Stimulated activated CD4-positive, alpha-beta T cell treated with anti-CD3 and anti-CD28 coated beads, Interleukin-2, amount 100 ng/mL, for 48 hours (primary cell): ENCODE data around the gene CASZ1.

Experiments used
- DNase-seq, 2 donors: peaks; one replicate each; pipeline ENCODE4 v3.0.0-alpha.2; 2020

The CASZ1 gene

DNA sequence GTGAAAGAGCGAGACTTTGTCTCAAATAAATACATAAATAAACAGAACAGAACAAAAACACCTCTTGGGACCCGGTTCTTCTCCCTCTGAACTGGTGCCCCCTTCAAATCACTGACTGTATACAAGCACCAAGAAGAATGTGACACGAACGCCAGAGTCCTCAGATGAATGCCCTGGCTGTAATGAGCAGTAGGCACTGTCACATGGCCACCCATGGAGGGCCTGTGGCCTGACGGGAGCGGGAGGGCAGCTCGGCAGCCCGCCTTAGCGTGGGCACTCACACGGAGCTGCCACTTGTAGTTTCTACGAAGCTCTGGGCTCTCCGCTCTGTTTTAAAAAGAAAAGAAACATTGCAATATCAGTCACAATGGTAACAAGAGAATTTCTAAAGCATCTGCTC, 175.7 kb downstream of the CASZ1 start:
- DNase-seq, result no peak

DNA sequence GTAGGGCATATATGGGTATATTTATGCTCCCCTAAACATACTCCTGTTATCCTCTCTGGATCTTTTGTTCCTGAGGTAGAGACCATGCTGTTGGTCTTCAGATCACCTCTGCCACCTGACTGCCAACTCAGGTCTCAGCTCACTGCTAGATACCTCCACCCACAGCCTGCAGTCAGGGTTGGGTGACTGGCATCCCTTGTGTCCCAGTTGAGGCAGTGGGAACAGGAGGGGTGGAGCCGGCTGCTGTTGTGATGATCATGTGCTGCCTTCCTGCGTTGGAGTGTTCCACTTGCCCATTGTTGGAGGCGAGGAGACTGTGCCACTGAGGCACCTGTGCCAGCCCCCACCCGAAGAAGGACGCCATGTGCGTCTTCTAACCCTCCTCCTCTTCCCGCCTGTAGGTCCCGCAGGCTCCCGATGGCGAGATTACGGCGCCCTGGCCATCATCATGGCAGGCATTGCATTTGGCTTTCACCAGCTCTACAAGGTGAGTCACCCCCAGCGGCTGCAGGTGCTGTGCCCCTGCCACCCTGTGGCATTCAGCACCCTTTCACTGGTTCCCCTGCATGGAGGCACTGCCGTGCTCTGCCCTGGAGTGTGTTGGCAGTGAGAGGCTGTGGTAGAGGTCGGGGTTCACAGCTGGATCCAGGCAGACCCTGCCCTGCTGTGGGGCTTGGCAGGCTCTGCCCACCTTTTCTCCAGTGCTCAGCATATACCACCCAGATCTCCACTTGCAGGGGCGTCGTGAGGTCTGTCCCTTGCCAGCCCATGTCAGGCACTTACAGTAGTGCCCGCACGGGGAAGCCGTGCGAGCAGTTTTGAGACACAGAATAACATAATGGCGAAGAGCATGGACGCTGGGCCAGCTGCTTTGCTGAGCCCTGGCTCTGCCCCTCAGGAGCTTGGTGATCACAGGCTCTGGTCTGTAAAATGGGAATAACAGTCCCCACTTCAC, 178.2 kb downstream of the CASZ1 start:
- DNase-seq, result no peak

DNA sequence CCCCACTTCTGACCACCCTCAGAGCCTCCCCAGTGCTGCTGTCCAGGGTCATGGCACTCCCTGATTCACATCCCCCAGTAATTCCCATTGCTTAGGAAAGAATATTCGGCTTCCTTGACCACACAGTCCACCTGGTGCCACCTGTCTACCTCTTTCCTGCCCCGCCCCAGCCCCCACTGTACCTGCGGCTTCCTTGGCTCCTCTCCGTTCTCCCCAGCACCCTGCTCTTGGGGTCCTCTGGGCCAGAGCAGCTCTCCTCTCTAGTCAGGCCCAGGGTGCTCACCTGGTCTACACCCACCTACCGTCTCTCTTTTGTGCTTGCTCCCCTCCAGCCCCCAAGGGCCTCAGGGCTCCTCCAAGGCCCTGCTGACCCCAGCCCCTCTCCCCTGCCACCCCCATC, 179.1 kb downstream of the CASZ1 start:
- DNase-seq, result no peak

DNA sequence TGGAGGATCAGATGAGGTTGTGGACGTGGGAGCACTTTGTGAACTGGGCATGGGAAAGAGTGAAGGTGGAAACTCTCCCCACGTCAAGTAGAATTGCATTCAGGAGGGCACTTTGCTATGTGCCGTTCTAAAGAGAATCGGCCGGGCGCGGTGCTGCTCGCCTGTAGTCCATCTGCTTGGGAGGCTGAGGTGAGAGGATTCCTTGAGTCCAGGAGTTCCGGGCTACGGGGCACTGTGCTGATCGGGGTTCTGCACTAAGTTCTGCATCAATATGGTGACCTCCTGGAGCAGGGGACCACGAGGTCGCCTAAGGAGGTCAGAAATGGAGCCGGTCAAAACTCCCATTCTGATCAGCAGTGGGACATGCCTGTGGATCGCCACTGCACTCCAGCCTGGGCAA, 179.8 kb downstream of the CASZ1 start:
- DNase-seq, result no peak

DNA sequence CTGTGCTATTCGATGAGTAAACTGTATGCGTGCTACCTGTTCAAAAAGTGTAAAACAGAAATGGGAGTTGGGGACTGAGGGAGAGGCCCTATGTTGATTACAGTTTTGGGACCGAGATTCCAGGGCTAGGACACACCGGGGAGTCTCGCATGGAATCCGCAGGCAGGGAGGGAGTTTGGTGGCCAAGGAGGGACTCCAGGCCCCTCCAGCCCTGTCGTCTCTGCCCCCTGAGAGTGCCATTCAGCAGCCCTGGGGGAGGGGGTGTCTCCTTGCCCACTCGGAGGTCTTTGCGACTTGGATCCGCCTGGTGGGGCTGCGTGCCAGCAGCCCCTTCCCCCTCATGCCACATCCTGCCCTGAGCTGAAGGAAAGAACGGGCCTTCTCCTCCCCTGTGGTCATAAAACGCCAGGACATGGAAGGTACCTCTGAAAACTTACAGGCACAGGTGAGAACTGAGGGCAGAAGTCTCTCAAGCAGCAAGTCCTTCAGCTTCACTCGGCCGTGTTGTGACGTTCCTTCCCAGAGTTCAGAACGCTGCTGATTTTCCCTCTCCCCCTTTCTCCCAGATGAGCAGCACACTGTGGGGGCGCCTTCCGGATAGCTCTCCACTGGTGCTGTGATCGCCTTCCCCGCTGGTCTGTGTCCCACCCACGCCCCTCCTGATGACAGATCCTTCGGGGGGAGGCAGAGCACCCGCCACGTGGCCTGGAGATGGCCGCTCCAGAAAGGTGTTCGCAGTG, 180.3 kb downstream of the CASZ1 start:
- DNase-seq, result no peak

DNA sequence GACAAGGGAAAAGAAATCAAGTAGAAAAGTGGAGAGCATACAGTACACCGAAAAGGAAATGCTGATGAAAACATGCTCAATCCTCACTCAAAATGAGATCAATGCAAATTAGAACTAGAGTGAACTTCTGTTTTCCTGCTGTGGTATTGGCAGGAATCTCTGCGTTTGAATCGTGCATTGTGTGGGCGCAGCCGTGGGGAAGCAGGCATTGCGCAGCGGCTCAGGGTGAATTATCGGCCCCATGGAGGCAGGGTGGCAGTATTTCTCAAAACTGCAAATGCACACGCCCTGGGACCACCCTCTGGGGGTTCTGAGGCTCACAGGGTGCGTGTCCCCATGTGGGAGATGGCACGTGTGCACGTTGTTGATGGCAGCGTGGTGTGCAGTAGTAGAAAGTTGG, 181.1 kb downstream of the CASZ1 start:
- DNase-seq, result no peak

DNA sequence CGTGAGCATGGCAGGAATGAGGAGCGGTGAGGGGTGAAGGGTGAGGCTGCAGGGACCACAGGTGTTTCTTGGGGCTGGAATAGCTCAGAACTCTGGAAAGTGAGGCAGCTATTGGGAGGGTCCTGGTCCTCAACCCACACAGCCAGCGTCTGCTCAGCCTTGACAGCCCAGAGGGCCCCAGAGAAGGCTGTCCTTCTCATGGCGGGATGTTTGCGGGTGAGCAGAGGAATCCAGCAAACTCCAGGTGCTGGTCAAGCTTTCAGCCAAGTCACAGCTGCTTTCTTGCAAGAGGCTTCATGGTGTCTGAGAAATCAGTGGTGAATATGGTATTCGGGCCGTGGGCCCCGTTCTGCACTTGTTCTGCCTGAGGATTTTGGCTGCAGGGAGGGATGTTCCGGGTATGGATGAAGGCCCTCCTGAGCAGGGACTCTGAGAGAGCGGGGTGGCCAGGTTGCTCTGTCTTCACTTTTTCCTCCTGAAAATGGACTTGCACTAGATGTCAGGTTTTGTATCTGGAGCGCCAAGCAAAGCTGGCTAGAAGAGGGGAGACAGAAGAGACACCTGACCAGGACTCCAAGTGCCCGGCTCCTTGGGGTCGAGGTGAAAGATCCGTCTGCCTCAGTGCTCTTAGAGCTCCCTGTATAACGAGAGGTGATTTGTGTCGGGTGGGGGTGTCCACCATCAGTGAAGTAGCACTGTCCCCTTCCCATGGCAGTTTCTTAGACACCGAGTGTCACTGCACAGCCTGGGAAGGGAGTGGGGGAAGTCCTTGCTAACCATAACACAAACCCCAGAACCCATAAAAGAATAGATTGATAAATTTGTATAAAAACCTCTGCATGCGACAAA, 181.8 kb downstream of the CASZ1 start:
- no peak for DNase-seq

DNA sequence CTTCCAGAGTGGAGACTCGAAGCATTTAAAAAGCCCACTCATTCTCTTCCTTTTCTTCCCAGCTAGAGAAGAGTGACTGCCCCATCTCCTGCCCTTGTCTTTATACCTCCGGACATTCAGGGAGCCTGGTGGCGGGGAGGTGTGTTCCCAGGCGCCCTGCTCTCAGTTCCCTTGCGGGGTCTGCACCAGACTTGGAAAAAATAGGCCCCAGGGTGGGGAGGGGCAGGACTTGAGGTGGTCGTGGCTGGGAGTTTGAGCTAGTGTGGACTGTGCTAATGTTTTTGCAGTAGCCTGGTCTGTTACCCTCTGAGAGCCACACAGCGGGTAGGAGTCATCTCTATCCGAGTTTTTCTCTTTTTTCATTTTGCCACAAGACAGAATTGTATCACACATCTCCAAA, 182.6 kb downstream of the CASZ1 start:
- DNase-seq, result no peak

DNA sequence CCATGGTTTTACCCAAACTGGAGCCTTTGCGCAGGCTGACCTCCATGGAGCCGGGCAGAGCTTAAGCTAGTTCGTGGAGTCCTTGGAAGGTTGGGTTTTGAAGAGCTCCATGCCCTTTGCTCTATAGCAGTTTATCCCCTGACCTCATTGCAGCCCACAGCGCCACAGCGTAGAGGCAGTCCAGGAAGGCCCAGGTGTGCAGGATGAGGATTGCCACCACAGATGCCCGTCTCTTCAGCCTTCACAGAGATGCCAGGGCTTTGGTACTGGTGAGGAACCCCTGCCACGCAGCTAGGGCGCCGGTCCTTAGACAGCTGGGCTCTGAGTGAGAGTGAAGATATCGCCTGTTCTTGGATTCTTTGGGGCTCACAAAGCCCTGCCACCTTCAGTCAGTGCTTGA, 183.1 kb downstream of the CASZ1 start:
- no peak for DNase-seq

DNA sequence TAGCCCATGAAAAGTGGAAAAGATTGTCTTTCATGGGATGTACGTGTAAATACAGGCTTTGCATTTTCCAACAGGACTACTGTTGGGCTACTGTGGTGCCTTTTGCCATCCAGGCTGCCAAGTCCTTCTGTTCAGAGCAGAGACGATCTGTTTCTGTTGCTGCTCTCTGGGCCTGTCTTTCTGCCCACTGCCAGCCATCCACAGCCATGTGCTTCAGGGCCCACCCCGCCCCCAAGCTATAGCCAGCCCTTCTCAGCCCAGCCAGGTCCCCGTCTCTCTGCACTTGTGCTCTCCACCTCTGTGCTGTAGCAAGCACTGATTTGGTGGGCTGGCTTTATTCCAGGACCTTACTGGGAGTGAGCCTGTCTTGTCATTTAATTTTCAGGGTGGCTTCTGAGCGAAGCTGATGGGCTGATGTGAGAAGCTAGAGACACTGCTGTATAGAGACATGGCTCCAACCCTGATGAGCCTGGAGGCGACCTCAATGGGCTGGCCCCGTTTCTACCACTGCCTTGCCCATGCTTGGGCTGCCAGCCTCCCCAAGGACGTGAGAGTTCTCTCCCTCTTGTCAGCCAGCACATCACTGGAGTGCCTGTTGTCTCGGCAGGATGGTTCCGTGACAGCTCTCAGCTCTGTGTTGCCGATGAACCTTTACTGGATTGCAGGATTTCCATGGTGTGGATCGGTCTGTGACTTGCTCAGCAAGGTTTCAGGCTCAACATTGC, 183.8 kb downstream of the CASZ1 start:
- DNase-seq, result no peak

DNA sequence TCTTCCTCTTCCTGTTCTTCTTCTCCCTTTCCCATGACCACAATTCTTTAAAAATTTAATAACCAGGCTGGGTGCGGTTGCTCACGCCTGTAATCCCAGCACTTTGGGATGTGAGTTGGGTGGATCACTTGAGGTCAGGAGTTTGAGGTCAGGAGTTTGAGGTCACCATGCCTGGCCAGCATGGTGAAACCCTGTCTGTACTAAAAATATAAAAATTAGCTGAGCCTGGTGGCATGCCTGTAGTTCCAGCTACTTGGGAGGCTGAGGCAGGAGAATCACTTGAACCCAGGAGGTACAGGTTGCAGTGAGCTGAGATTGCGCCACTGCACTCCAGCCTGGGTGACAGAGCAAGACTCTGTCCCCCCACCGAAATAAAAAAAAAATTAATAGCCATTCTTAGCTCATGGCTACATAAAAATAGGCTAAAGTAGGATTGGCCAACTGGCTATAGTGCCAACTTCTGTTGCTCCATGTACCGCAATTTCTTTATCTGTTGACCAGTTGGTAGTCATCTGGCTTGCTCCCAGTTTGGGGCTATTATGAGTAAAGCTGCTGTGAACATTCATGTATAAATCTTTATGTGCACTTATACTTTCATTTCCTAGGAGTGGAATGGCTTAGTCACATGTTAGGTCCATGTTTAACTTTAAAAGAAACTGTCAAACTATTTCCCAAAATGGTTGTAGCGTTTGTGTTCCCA, 185.4 kb downstream of the CASZ1 start:
- DNase-seq, result no peak

DNA sequence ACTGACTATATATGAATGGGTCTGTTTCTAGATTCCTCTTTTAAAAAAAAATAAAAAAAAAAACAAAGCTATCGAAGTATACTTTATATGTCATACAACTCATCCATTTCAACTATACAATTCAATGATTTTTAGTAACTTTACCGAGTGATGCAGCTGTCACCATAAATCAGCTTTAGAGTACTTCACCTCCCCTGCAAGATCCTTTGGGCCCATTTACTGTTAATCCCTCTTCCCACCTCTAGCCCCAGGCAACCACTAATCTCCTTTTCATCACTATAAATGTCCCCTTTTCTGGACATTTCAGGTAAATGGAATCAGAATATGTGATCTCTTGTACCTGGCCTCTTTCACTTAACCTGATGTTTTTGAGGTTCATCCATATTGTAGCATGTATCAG, 187.8 kb downstream of the CASZ1 start:
- no peak for DNase-seq

DNA sequence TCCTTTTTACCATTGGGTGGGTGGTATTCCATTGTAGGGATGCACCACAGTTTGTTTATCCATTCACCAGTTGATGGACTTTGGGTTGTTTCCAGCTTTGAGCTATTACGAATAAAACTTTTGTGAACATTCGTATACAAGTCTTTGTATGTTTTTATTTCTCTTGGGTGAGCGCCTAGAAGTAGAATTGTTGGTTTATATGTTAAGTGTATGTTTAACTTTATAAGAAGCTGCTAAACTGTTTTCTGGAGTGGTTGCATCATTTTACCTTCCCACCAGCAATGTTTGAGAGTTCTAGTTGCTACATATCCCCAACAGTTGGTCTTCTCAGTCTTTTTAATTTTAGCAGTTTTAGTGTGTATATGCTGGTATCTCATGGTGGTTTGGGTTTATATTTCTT, 189.2 kb downstream of the CASZ1 start:
- no peak for DNase-seq

DNA sequence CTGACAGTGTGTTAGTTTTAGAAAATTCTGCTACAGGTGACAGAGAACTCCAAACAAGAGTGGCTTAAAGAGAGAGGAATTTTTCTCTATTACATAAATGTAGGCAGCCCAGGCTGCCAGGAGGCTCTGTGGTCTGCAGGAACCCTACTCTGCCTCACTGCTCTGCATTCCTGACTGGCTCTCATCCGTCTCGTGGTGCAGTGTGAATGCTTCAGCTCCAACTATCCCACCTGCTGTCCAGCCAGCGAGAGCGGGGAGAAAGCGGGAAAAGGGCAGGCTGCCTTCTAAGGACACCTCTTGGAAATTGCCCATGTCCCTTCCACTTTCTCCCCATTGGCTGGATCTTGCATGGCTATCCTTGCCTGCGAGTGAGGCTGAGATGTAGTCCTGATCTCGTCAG, 190.4 kb downstream of the CASZ1 start:
- no peak for DNase-seq

DNA sequence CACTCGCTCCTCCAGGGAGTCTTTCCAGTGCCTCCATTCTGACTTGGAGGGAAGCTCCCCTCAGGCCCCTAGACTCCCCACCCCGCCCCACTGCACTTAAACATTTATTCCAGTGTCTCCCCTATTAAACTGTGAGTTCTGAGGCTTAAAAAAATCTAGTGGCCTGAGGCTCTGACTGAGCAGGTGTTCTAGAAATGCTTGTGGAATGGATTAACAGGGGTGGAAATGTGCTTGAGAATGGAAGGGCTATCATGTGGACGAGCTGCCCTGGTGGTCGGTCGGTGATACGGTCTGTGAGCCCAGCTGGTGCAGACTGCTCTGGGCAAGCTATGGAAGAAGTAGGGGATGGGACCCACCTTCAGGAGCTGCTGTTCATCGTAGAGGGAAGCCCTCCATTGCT, 191.5 kb downstream of the CASZ1 start:
- DNase-seq, result no peak

DNA sequence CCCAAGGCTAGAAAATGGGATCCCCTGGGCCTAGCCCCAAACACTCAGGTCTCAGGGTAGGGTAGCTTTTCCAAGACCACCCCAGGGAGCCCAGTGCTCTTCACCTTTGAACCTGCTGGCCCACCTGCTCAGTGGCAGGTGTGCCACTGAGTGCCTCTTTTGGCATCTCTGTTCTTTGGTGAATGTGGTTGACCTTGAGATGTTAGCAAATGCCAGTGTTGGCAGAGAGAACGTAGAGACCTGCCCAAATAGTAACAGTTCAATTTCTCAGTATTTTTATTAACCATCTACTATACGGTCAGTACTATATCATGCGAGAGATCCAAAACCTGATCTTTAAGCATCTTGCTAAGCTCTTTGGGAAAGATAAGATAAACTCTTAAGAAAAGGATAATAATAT, 193.5 kb downstream of the CASZ1 start:
- DNase-seq, result no peak

DNA sequence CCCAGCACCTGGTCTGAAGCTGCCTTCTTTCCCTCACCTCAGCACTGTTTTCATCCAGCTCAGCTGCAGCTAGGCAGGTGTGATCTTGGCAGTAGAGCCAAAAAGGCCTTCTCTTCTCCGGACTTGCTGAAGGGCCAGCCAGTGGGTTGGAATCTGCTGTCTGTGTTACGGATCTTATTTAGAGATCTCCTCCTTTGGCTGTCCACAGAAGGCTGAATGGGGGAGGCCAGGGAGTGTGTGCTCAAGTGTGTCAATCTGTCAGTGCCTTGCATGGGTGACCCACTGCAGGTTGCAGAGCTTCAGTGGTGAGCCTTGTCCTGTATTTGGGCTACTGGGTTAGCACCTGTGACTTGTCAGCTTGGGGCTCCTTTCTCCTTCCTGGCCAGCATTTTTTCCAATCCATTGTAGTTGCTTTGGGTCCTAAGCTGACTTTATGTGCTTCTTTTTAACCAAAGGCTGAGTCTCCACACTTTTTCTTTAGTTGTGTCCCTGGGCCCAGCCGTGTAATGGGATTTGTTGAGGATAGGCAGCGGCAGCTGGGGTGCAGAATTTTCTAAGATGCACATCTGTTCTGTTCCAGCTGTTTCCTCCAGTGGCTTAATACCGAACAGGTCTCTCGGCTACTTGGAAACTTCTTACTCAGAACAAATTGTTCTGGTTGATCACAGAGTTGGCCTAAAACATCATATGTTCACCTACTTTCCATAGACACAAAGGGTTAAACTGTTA, 194.9 kb downstream of the CASZ1 start:
- DNase-seq, result no peak

DNA sequence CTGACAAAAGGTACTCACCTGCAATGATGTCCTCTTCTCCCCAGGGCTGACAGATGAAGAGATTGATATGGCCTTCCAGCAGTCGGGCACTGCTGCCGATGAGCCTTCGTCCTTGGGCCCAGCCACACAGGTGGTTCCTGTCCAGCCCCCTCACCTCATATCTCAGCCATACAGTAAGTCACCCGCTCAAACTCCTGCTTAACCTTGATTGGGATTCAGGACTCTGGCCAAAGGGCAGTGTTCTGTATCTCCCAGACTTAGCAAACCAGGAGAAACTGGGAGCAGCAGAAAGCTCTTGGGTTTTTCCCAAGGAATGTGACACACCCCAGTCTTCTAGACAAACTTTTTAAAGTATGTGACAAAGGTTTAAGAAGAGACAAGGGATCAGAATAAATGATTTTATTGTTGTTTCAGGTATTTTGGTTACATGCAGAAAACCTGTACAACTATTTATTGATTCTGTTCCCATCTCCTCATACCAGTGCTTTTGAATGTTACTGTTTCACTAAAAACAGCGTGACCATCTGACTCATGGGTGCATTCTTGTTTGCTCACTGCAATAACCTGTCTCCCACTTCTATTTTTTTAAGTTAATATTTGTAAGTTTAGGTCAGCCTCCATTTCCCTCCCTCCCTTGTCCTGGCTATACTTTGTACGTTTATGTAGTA, 197.1 kb downstream of the CASZ1 start:
- DNase-seq, result no peak

DNA sequence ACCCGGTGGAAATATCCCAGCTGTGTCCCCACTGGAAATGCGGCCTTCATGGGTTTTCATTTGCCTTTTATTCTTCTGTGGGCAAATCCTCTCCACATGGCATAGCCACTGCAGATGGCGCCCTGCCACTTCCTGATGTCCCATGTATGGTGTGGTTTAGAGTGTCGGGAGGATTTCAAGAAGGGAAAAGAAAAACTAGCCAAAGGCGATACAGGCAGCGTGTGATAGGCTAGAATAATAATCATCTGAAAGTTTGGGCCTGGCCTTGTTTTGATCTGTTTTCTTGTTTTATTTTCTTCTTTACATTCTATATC, 198.1 kb downstream of the CASZ1 start:
- no peak for DNase-seq

DNA sequence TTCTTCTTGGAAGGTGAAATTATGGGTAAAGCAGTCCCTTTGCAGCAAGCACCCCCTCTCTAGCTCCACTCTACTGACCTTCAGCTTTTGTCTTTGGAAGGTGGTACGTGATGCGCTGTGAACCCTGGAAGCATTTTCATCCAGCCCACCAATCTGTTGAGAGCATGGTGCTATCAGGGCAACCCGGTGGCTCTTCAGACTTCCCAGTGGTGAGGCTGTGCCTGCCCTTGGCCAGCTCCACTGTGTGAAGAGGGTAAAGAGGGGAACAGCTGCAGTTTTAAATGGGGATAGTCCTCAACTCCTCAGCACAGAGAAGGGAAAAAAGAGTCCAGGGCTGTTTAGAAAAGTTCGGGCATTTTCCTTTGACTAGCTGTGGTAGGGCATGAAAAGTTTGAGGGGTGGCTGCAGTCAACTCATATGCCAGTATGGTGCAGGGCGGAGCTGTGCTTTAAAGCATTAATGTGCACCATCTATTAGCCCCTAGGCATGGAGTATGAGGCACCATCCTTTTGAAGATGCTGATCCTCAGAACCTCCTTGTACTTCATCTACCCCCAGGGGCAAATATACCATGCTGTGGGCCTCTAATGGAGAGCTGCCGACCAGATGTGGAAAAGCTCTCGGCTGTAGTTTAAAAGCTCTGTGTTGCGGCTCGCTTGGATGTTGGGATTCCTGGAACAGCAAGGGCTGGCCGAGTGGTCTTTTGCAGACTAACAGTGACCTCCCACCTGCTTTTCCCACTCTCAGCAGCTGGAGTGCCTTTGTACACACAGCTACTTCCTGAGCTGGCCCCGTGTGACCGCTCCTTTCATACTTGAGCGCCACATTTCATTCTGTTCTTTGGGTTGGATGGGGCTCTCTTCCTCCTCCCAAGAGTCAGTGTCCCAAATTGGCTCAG, 198.7 kb downstream of the CASZ1 start:
- DNase-seq, result no peak
